Measurements from ENCODE around the gene FLG2.
"Not testable (repeated sequence)": the region's sequence is repeated elsewhere in the genome, so short reads cannot be mapped to it uniquely, and the experiment has no call there.

The FLG2 gene

DNA sequence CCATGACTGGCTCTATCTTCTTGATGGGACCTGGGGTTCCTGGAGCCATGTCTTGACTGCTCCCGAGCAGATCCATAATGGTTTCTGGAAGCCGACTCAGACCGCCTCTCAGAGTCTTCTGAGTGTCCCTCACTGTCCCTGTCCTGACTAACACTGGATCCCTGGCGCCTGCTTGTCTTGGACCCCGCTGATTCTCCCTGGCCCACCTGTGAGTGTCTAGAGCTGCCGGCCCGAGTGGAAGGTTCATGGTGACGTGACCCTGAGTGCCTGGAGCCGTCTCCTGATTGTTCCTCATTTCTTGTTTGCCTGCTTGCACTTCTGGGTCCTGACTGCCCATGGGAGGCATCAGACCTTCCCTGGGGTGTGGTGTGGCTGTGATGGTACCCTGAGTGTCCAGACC is 49.9 kb downstream of the FLG2 start:
- no peak for DNase-seq

- not testable (repeated sequence) for DNase-seq
Measured at GRCh38 chr1:152309320-152309901, 50.4 kb downstream of the FLG2 start.

- DNase-seq, result not testable (repeated sequence)
Measured at GRCh38 chr1:152308758-152309157, 51.0 kb downstream of the FLG2 start.

DNA sequence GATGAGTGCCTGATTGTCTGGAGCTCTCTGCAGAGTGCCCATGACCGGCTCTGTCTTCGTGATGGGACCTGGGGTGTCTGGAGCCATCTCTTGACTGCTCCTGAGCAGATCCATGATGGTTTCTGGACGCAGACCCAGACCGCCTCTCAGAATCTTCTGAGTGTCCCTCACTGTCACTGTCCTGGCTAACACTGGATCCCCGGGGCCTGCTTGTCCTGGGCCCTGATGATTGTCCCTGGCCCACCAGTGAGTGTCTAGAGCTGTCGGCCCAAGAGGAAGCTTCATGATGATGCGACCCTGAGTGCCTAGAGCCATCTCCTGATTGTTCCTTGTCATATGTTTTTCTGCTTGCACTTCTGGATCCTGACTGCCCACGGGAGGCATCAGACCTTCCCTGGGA is 51.8 kb downstream of the FLG2 start:
- not testable (repeated sequence) for DNase-seq

DNA sequence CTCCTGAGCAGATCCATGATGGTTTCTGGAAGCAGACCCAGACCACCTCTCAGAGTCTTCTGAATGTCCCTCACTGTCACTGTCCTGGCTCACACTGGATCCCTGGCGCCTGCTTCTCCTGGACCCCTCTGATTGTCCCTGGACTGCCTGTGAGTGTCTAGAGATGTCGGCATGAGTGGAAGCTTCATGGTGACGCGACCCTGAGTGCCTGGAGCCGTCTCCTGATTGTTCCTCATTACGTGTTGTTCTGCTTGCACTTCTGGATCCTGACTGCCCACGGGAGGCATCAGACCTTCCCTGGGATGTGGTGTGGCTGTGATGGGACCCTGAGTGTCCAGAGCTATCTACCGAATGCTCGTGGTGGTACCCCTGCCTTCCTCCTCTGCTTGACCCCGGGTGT is 53.7 kb downstream of the FLG2 start:
- not testable (repeated sequence) for DNase-seq

GRCh38 chr1:152304773-152305172 is 55.0 kb downstream of the FLG2 start:
- not testable (repeated sequence) for DNase-seq

GRCh38 chr1:152303139-152303872 is 56.5 kb downstream of the FLG2 start:
- DNase-seq, result not testable (repeated sequence)

All from stimulated activated CD4-positive, alpha-beta T cell treated with anti-CD3 and anti-CD28 coated beads, Interleukin-2, amount 100 ng/mL, for 48 hours (primary cell).